ENCODE measurements around the gene ITPR1. TPM values are rescaled to one million over a fixed set of nuclear protein-coding genes. Genes with fewer than 3 reads are reported as not detected.

ITPR1 gene
- polyA plus RNA-seq, 1 of the 3 experiments (the other 2 are of a cell fraction): 5.9 TPM

DNA sequence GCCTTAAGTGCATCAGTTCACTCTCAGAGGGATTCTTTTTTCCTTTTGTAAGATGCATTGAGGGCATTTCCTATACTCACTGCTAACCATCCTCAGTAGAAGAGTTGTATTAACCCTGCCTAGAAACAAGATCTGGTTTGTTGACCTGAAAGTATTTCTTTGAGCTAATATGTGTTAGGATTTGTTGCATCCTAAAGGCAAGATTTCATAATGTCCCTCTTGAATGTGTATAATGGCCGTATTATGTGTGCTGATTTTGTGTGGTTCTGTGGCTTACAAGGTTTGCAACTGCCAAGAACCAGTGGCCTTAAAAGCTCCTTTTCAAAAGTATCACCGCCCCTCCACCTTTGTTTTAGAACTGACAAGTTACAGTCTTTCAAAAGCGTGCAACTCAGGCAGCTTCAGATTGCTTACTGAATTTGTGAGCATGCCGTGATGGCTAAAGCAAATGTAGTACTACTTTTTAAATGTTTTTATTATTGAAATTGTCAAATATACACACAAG, 304.1 kb downstream of the ITPR1 start:
- 88% methylated on average over 4 of the region's 4 CpGs for WGBS (ENCODE audit: low lambda C conversion rate)
- Histone ChIP-seq H3K36me3 (replicated peaks in 1 of 2; ENCODE audit: control insufficient read depth in 1 of 2, insufficient read depth in 2 of 2, low read length in 1 of 2) (peaks cover 9 to 11% of the 10 kb centered on the region in 2 experiments), H3K9me2 (no peaks in the 10 kb centered on the region), H3K4me2 (no peak overlapping the region), H3K27me3 (ENCODE audit: insufficient read depth) (no peaks in the 10 kb centered on the region), H3K4me3 (ENCODE audit: low read depth in 2 of 2, low read length in 1 of 2) (no peak overlapping the region; a peak in 1 of 4 replicates), H3K79me2 (ENCODE audit: insufficient read depth) (no peaks in the 10 kb centered on the region), H3F3A (replicated peaks; ENCODE audit: insufficient read depth) (no peaks in the 10 kb centered on the region), H3K9me3 (no peaks in the 10 kb centered on the region), H3K27ac (ENCODE audit: low read depth in 2 of 2, low read length in 1 of 2) (no peak overlapping the region), H3K4me1 (ENCODE audit: control insufficient read depth in 1 of 2, insufficient read depth in 2 of 2, low read depth in 1 of 2, low read length in 1 of 2) (no peaks in the 10 kb centered on the region), H2AFZ (ENCODE audit: low read depth) (no peak overlapping the region), H3K9ac (no peak overlapping the region), H4K20me1 (ENCODE audit: insufficient read depth) (no peaks in the 10 kb centered on the region)
- POLR2A ChIA-PET: no interaction called here
- DNase-seq: no peak
- CTCF ChIA-PET: interaction anchor here (1.0 to 1.9 kb wide), 4 partner anchors 8 to 86 kb away, joined by 3 to 6 read pairs (median 4); no protein-coding TSS in a partner anchor
- no peak for TF ChIP-seq EP300 (IDR thresholded peaks at IDR 0.05; ENCODE audit: borderline replicate concordance in 1 of 2, low read depth in 1 of 2, low read length in 1 of 2)
- TF ChIP-seq, protein P1, sequence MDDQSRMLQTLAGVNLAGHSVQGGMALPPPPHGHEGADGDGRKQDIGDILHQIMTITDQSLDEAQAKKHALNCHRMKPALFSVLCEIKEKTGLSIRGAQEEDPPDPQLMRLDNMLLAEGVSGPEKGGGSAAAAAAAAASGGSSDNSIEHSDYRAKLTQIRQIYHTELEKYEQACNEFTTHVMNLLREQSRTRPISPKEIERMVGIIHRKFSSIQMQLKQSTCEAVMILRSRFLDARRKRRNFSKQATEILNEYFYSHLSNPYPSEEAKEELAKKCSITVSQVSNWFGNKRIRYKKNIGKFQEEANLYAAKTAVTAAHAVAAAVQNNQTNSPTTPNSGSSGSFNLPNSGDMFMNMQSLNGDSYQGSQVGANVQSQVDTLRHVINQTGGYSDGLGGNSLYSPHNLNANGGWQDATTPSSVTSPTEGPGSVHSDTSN (IDR thresholded peaks at IDR 0.05): no peak
- TF ChIP-seq, protein P2, sequence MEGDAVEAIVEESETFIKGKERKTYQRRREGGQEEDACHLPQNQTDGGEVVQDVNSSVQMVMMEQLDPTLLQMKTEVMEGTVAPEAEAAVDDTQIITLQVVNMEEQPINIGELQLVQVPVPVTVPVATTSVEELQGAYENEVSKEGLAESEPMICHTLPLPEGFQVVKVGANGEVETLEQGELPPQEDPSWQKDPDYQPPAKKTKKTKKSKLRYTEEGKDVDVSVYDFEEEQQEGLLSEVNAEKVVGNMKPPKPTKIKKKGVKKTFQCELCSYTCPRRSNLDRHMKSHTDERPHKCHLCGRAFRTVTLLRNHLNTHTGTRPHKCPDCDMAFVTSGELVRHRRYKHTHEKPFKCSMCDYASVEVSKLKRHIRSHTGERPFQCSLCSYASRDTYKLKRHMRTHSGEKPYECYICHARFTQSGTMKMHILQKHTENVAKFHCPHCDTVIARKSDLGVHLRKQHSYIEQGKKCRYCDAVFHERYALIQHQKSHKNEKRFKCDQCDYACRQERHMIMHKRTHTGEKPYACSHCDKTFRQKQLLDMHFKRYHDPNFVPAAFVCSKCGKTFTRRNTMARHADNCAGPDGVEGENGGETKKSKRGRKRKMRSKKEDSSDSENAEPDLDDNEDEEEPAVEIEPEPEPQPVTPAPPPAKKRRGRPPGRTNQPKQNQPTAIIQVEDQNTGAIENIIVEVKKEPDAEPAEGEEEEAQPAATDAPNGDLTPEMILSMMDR (IDR thresholded peaks at IDR 0.05): no peak
- TF ChIP-seq SIN3A (IDR thresholded peaks at IDR 0.05; ENCODE audit: borderline replicate concordance, low read depth, low read length): no peak
- TF ChIP-seq, protein P3, sequence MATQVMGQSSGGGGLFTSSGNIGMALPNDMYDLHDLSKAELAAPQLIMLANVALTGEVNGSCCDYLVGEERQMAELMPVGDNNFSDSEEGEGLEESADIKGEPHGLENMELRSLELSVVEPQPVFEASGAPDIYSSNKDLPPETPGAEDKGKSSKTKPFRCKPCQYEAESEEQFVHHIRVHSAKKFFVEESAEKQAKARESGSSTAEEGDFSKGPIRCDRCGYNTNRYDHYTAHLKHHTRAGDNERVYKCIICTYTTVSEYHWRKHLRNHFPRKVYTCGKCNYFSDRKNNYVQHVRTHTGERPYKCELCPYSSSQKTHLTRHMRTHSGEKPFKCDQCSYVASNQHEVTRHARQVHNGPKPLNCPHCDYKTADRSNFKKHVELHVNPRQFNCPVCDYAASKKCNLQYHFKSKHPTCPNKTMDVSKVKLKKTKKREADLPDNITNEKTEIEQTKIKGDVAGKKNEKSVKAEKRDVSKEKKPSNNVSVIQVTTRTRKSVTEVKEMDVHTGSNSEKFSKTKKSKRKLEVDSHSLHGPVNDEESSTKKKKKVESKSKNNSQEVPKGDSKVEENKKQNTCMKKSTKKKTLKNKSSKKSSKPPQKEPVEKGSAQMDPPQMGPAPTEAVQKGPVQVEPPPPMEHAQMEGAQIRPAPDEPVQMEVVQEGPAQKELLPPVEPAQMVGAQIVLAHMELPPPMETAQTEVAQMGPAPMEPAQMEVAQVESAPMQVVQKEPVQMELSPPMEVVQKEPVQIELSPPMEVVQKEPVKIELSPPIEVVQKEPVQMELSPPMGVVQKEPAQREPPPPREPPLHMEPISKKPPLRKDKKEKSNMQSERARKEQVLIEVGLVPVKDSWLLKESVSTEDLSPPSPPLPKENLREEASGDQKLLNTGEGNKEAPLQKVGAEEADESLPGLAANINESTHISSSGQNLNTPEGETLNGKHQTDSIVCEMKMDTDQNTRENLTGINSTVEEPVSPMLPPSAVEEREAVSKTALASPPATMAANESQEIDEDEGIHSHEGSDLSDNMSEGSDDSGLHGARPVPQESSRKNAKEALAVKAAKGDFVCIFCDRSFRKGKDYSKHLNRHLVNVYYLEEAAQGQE (IDR thresholded peaks at IDR 0.05; ENCODE audit: low read depth, low read length): no peak
- no peak for TF ChIP-seq CHD2 (IDR thresholded peaks at IDR 0.05; ENCODE audit: low read length, partially characterized antibody)
- TF ChIP-seq RCOR1 (IDR thresholded peaks at IDR 0.05; ENCODE audit: low read length): no peak
- TF ChIP-seq, protein P4, sequence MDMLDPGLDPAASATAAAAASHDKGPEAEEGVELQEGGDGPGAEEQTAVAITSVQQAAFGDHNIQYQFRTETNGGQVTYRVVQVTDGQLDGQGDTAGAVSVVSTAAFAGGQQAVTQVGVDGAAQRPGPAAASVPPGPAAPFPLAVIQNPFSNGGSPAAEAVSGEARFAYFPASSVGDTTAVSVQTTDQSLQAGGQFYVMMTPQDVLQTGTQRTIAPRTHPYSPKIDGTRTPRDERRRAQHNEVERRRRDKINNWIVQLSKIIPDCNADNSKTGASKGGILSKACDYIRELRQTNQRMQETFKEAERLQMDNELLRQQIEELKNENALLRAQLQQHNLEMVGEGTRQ (IDR thresholded peaks at IDR 0.05; ENCODE audit: borderline replicate concordance, low read depth, low read length): no peak
- TF ChIP-seq RXRA (IDR thresholded peaks at IDR 0.05; ENCODE audit: borderline replicate concordance, low read depth): no peak
- no peak for TF ChIP-seq TCF12 (IDR thresholded peaks at IDR 0.05)
- TF ChIP-seq RAD21 (IDR thresholded peaks at IDR 0.05; ENCODE audit: low read length): no peak
- no peak for TF ChIP-seq EZH2phosphoT487 (IDR thresholded peaks at IDR 0.05; ENCODE audit: borderline replicate concordance, low read depth)
- no peak for TF ChIP-seq GABPA (IDR thresholded peaks at IDR 0.05; ENCODE audit: low read depth)
- TF ChIP-seq, protein P5, sequence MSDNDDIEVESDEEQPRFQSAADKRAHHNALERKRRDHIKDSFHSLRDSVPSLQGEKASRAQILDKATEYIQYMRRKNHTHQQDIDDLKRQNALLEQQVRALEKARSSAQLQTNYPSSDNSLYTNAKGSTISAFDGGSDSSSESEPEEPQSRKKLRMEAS (IDR thresholded peaks at IDR 0.05; ENCODE audit: low read depth): no peak
- TF ChIP-seq TAF1 (IDR thresholded peaks at IDR 0.05; ENCODE audit: borderline replicate concordance, low read depth, low read length): no peak
- TF ChIP-seq GATA2 (CRISPR knock-in tag; IDR thresholded peaks at IDR 0.05): no peak
- TF ChIP-seq MEF2A (IDR thresholded peaks at IDR 0.05; ENCODE audit: borderline replicate concordance, low read depth): no peak
- TF ChIP-seq MXI1 (IDR thresholded peaks at IDR 0.05; ENCODE audit: low read depth, low read length): no peak

Data from SK-N-SH (cell line).